Mesenteric fat pad (tissue), 1 donor: Measurements from ENCODE around the gene SYT11. TPM values are rescaled to one million over a fixed set of nuclear protein-coding genes. Genes with fewer than 3 reads are reported as not detected.
A peak's percentile ranks its signal among the peaks of the same experiment; 100 is the strongest.

ENCODE experiments used
- DNase-seq: peaks from one replicate; pipeline ENCODE4 v3.0.0-alpha.2; 2020; ENCODE audit warnings: low spot score
- total RNA-seq: library from RNA; stranded (reverse); fragmentation: NEBNext Ultra II Directional; extraction: Animal tissue kit (Norgen Biotek cat#: 25700); gene quantifications from one replicate; pipeline ENCODE4 v1.2.1, GENCODE V29; 2021
- donor health status: DM: yes; HTN: yes; CAD: no.

The SYT11 gene
- total RNA-seq, 1 donor from 2014 or later = 6.1 TPM

DNA sequence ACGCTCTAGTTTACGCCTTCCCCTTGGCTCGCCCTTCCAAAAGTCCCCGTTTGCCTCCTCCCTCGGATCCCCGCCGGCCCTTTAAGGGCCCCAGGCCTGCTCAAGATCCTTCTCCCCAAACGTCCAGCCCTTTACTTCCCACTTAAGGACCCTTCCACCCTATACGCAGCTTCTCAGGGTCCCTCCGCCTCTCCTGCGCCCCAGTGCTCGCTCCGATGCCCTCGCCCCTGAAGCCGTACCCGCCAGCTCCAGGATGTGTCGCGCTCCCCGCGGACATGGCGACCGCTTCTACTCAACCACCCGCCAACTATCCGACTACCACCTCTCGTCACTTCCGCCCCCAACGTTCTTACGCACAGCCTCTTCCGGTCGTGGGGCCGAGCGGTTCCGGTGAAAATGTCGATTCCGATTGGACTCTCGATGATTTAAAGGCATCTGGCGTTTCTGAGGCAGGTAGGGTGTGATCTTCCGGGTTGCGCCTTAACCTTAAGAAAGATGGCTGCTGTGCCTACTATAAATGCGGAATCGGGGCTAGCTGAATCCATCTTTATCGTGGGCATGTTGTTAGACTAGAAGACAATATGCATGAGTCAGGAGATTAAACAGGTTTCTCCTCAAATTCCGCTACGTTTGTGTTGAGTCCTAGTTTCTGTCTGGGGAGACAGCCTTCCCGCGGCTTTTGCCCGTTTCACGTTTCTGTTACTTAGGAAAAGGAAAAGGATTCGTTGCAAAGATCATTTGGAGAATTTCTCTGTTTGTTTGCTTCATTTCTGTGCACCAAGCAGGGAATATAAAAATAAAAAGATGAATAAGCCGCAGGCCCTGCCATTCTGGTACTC lies 74.9 kb downstream of the SYT11 start, which contains the start of gene KHDC4:
KHDC4 (minus strand) TSS at position 317 of the 839 bp plus-strand sequence; CDS start at position 277, 40 bp downstream.
- peak; percentile 96 for DNase-seq

Other genes starting within 250 kb of the SYT11 start
- gene MSTO1, start 249.3 kb upstream of the SYT11 start, total RNA-seq = 44.7 TPM
- 62.5 TPM for gene YY1AP1, start 170.8 kb upstream of the SYT11 start, total RNA-seq
- gene DAP3, start 170.5 kb upstream of the SYT11 start, total RNA-seq = 94.6 TPM
- gene GON4L, start 2.4 kb upstream of the SYT11 start, total RNA-seq = 53.0 TPM
- gene RIT1, start 51.8 kb downstream of the SYT11 start, total RNA-seq = 31.8 TPM
- gene KHDC4, start 74.8 kb downstream of the SYT11 start, total RNA-seq = 30.7 TPM
- gene RXFP4, start 82.1 kb downstream of the SYT11 start, total RNA-seq = not detected
- gene ARHGEF2, start 119.0 kb downstream of the SYT11 start, total RNA-seq = 150 TPM
- 179 TPM for gene SSR2, start 161.4 kb downstream of the SYT11 start, total RNA-seq
- gene UBQLN4, start 194.2 kb downstream of the SYT11 start, total RNA-seq = 30.0 TPM
- gene LAMTOR2, start 195.2 kb downstream of the SYT11 start, total RNA-seq = 65.5 TPM
- not detected for gene RAB25, start 201.6 kb downstream of the SYT11 start, total RNA-seq
- gene MEX3A, start 222.9 kb downstream of the SYT11 start, total RNA-seq = 0.58 TPM